Mesothelial cell of epicardium (in vitro differentiated cells): ENCODE data around the gene GUSB. TPM values are rescaled to one million over a fixed set of nuclear protein-coding genes. Genes with fewer than 3 reads are reported as not detected.
"Not testable (repeated sequence)": the region's sequence is repeated elsewhere in the genome, so short reads cannot be mapped to it uniquely, and the experiment has no call there.

Source experiments
- DNase-seq, 2 experiments: peaks; one replicate each; pipeline ENCODE4 v3.0.0; 2021; ENCODE audit warnings: low spot score in 2 of 2; ENCODE audit not compliant: unreplicated experiment in 2 of 2
- H3K27ac Mint-ChIP-seq: 2 replicates; pipeline ENCODE4 v1.8.0; 2021; ENCODE audit warnings: mixed read lengths
- H3K27me3 Mint-ChIP-seq: 2 replicates; pipeline ENCODE4 v1.8.0; 2021; ENCODE audit warnings: low read depth, mixed read lengths
- H3K36me3 Mint-ChIP-seq: 2 replicates; pipeline ENCODE4 v1.8.0; 2021; ENCODE audit warnings: mixed read lengths
- H3K4me1 Mint-ChIP-seq: 2 replicates; pipeline ENCODE4 v1.8.0; 2021; ENCODE audit warnings: mixed read lengths
- H3K4me3 Mint-ChIP-seq: 2 replicates; pipeline ENCODE4 v1.8.0; 2021; ENCODE audit warnings: mild to moderate bottlenecking, moderate library complexity, mixed read lengths
- H3K9me3 Mint-ChIP-seq: 2 replicates; pipeline ENCODE4 v1.8.0; 2021; ENCODE audit warnings: mixed read lengths
- CTCF ChIP-seq: fragments of 200-600 bp; sonication (generic); IDR thresholded peaks from one replicate; pipeline ENCODE4 v1.5.0; 2021; ENCODE audit warnings: antibody characterized with exemption; ENCODE audit not compliant: unreplicated experiment
- total RNA-seq: library from RNA; stranded (reverse); gene quantifications from 3 replicates; pipeline ENCODE4 v1.2.1, GENCODE V29; 2021

The GUSB gene
- total RNA-seq, 1 donor from 2014 or later: 42.1 TPM

GRCh38 chr7:65967361-65968155 is 14.5 kb downstream of the GUSB start:
- Mint-ChIP-seq H3K27ac (no peak overlapping the region), H3K4me3 (no peak overlapping the region), H3K9me3 (no peaks in the 10 kb centered on the region), H3K36me3 (peaks cover 47% of the 10 kb centered on the region), H3K4me1 (no peaks in the 10 kb centered on the region), H3K27me3 (no peaks in the 10 kb centered on the region)
- no peak for DNase-seq
- no peak for TF ChIP-seq CTCF

- H3K27me3 Mint-ChIP-seq: no peaks in the 10 kb centered on the region
- peaks cover 42% of the 10 kb centered on the region for H3K36me3 Mint-ChIP-seq
- no peak overlapping the region for H3K4me3 Mint-ChIP-seq
- H3K4me1 Mint-ChIP-seq: no peaks in the 10 kb centered on the region
- H3K9me3 Mint-ChIP-seq: no peaks in the 10 kb centered on the region
- no peak for TF ChIP-seq CTCF
- H3K27ac Mint-ChIP-seq: no peak overlapping the region
- DNase-seq: no peak
Observed at GRCh38 chr7:65966146-65966545, 15.9 kb downstream of the GUSB start.

- H3K27ac Mint-ChIP-seq, H3K27me3 Mint-ChIP-seq, H3K4me3 Mint-ChIP-seq, H3K4me1 Mint-ChIP-seq, DNase-seq, H3K9me3 Mint-ChIP-seq: not testable (repeated sequence)
- H3K36me3 Mint-ChIP-seq: peaks cover 46% of the 10 kb centered on the region
Observed at GRCh38 chr7:65964671-65965070, 17.3 kb downstream of the GUSB start.

- no peak for TF ChIP-seq CTCF
- Mint-ChIP-seq H3K4me3 (no peak overlapping the region), H3K27me3 (no peaks in the 10 kb centered on the region), H3K36me3 (peaks cover 38% of the 10 kb centered on the region), H3K4me1 (no peaks in the 10 kb centered on the region), H3K9me3 (no peaks in the 10 kb centered on the region), H3K27ac (no peak overlapping the region)
- DNase-seq: no peak
Observed at GRCh38 chr7:65962033-65962432, 20.0 kb downstream of the GUSB start.

GRCh38 chr7:65960351-65961074 is 21.5 kb downstream of the GUSB start:
- Mint-ChIP-seq H3K4me3 (no peak overlapping the region), H3K36me3 (peaks cover 35% of the 10 kb centered on the region), H3K9me3 (no peaks in the 10 kb centered on the region), H3K27ac (no peak overlapping the region), H3K4me1 (no peaks in the 10 kb centered on the region), H3K27me3 (no peaks in the 10 kb centered on the region)
- no peak for TF ChIP-seq CTCF
- DNase-seq: no peak

GRCh38 chr7:65955718-65956117 is 26.3 kb downstream of the GUSB start:
- TF ChIP-seq CTCF: no peak
- no peak overlapping the region for H3K27ac Mint-ChIP-seq
- DNase-seq: no peak
- no peaks in the 10 kb centered on the region for H3K27me3 Mint-ChIP-seq
- no peak overlapping the region for H3K4me3 Mint-ChIP-seq
- H3K9me3 Mint-ChIP-seq: no peaks in the 10 kb centered on the region
- peaks cover 6% of the 10 kb centered on the region for H3K4me1 Mint-ChIP-seq
- H3K36me3 Mint-ChIP-seq: peaks cover 32% of the 10 kb centered on the region
